NCI-H69 (cell line): ENCODE data around the gene MCCD1.

Experiments used
- DNase-seq: peaks from one replicate; lab custom pipeline; 2025; lab: John Stamatoyannopoulos, UW

The MCCD1 gene

GRCh38 chr6:31513456-31514165, 15.2 kb upstream of the MCCD1 start:
- DNase-seq = no peak

GRCh38 chr6:31521835-31522234, 6.9 kb upstream of the MCCD1 start:
- DNase-seq = peak; percentile 24

- peak; percentile 6 for DNase-seq
These were observed 3.2 kb upstream of the MCCD1 start for GRCh38 chr6:31525553-31525931.

GRCh38 chr6:31525932-31526591, 2.7 kb upstream of the MCCD1 start:
- no peak for DNase-seq

- peak; percentile 26 for DNase-seq
These were observed 420 bp upstream of the MCCD1 start for GRCh38 chr6:31528307-31528777.

- peak; percentile 20 for DNase-seq
These were observed 778 bp downstream of the MCCD1 start for GRCh38 chr6:31529329-31530150.

- no peak for DNase-seq
These were observed 1.9 kb downstream of the MCCD1 start for GRCh38 chr6:31530659-31531058.

- DNase-seq = no peak
These were observed 2.4 kb downstream of the MCCD1 start for GRCh38 chr6:31531162-31531561.

- no peak for DNase-seq
These were observed 3.2 kb downstream of the MCCD1 start for GRCh38 chr6:31531771-31532643.

GRCh38 chr6:31532644-31533454, 4.1 kb downstream of the MCCD1 start:
- no peak for DNase-seq

GRCh38 chr6:31533455-31533841, 4.7 kb downstream of the MCCD1 start:
- no peak for DNase-seq

GRCh38 chr6:31534011-31534410, 5.2 kb downstream of the MCCD1 start:
- no peak for DNase-seq

GRCh38 chr6:31534521-31535040, 5.8 kb downstream of the MCCD1 start:
- no peak for DNase-seq

- no peak for DNase-seq
These were observed 7.0 kb downstream of the MCCD1 start for GRCh38 chr6:31535538-31536324.

GRCh38 chr6:31538805-31539400, 10.1 kb downstream of the MCCD1 start:
- peak; percentile 78 for DNase-seq

GRCh38 chr6:31540640-31541039, 11.9 kb downstream of the MCCD1 start:
- DNase-seq = no peak

- DNase-seq = peak; percentile 86
These were observed 12.4 kb downstream of the MCCD1 start for GRCh38 chr6:31541059-31541657.

GRCh38 chr6:31541658-31542521, 13.1 kb downstream of the MCCD1 start, which contains the start of gene DDX39B:
Gene DDX39B (minus strand): TSS chr6:31542003. CDS start chr6:31540532, 1,471 bp downstream.
- peak; percentile 99 for DNase-seq
